ENCODE results near the gene GLCE.

The GLCE gene

DNA sequence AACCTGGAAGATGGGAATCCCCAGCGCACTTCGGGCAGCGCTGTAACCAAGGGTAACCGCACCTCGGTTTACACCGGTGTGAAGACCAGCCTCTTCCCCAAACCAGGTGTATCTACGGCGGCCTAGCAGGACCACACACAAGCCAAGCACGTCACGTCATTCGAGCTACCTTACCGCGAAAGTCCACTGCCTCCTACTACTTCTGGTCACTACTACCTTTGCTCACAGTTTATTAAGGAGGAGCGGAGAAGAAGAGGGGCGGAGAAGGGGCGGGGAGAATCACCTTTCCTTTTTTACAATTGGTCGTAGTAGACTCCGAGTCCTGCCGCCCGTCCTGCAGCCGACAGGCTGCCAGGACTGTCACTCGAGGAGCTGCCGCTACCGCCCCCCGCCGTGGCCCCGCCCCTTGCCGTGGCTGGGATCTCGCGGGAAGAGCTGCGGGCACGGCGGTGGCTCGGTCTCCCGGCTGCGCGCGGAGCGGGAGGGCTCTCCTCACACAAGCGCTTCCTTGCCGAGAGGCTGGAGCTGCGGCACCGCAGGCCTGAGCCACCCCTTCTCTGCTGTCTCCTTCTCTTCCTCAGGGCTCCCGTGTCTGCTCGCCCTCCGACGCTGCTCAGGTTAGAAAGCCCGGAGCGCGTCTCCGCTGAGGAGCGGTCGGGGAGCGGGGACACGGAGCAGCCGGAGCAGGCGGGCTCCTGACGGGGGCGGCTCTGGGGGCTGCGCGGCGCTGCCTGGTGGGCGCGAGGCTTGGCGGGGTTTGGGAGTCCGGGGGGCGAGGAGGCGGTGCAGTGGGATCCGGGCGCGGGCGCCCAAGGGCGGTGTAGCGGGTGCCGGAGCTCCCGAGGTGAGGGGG lies at the start of gene GLCE:
Gene GLCE, plus strand, starts transcription at position 495 of the 853 bp plus-strand sequence. CDS start 95,172 bp downstream, outside the sequence.
- peak; percentile 99 for DNase-seq (ENCODE audit: low spot score)

DNA sequence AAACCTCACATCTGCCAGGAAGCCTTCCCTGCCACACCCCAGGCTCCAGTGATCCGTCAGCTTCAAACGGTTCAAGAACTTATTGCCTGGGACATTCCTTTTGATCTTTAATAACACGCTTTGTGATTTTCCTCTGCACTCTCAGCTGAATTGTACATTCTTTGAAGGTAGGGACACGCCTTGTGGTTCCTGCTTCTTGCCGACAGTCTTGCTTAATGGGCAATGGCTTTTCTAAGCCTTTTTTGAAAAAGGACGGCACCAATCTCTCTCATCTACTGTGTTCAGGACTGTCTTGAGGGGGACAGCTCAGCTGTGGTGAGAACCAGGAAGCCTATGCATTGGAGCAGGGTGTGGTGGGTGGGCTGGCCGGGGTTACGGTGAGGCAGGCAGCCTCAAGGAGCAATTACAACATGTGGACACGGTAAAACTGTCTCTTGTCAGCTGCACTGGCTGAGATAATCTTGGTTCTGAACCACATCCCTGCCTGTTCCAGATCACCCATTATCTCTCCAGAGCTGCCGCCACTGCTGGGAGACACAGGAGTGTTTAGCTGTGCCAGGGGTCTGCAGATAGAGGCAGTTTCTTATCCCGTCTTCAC lies 46.0 kb upstream of the GLCE start:
- DNase-seq (ENCODE audit: low spot score), result peak; percentile 69

DNA sequence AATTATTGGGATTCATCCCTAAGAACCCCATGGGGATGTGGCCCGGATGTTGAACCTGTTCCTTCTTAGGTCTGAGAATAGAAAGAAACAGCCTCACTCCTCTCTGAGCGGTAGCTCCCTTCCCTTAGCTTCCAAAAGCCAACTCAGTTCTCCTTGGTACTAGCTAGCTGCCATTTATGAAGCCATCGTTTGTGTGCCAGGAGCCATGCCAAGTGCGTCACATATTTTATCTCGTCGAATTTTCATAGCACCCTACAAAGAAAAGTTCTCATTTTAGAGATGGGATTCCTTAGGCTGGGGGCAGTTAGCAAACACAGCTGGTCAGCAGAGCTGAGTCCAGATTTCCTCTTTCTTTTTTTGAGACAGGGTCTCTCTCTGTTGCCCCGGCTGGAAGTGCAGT lies 45.4 kb upstream of the GLCE start:
- DNase-seq (ENCODE audit: low spot score), result no peak

DNA sequence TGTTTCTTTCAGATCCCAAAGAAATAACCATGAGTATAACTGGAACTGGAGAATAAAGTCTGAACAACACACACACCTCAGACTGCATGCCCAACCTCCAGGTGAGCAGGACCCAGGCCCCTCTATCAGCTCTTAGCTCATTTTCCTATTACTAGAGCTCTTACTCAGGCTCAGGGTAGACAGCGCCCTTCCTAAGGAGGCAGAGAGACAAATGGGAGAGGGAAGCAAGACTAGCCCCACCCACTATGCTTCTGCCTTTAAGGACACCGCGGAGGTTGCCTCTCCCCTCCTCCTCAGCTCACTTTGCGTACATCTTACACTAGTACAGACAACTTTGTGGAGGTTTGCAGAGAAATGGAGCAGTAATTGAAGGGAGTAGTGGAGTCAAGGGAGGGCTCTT lies 44.0 kb upstream of the GLCE start:
- no peak for DNase-seq (ENCODE audit: low spot score)

DNA sequence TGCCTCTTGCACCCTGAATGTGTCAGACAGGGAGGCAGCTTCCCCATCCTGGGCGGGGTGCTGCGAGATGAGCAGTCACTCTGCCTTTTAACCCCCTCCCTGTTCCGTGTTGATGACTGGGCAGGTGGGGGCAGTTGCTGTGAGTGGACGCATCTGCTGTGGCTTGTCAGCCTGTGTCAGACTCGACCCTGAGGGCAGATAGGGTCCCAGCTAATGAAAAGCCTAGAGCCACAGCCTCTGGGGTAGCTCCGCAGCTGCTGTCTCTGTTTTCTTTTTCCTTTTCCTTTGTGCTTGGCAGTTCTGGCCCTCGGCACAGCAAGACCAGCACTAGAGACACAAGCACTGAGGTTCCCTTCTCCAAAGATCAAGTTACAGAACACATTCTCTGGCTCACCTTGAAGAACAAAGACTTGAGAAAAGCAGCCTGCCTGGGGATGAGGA lies 43.0 kb upstream of the GLCE start:
- no peak for DNase-seq (ENCODE audit: low spot score)

DNA sequence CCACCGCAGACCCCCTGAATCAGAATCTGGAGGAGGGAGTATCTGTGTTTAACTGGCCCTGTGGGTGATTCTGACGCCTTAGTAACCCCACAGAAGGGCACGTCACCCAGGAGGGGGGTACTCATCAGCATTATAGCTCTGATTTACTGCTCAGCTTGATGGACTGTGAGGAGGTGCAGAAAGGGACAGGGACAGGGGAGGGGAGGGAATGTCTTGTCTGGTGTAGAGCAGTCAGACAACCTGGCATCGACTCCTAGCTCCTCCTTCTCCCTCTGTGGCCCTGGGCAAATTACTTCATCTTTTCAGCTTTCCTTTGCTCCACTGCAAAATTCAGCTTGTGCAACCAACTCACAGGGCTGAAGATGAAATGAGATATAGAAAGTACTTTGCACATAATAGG lies 42.3 kb upstream of the GLCE start:
- DNase-seq (ENCODE audit: low spot score), result no peak

DNA sequence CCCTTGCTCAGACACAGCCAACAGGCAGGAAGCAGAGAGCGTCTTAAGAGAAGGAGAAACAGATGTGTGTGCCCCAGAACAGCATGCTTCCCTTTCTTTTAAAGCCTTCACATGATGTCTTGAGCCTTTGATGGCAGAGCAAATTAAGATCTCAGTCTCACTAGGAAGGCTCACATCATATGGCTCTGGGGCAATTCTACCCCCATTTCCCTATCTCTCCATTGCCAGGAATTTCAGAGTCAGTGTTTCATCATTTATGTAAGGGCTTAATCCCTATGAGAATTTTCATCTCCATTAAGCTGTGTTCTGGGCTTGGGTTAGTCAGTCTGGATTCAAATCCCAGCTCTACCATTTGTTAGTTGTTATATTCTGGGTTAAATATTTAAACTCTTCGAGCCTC lies 41.4 kb upstream of the GLCE start:
- DNase-seq (ENCODE audit: low spot score), result no peak

DNA sequence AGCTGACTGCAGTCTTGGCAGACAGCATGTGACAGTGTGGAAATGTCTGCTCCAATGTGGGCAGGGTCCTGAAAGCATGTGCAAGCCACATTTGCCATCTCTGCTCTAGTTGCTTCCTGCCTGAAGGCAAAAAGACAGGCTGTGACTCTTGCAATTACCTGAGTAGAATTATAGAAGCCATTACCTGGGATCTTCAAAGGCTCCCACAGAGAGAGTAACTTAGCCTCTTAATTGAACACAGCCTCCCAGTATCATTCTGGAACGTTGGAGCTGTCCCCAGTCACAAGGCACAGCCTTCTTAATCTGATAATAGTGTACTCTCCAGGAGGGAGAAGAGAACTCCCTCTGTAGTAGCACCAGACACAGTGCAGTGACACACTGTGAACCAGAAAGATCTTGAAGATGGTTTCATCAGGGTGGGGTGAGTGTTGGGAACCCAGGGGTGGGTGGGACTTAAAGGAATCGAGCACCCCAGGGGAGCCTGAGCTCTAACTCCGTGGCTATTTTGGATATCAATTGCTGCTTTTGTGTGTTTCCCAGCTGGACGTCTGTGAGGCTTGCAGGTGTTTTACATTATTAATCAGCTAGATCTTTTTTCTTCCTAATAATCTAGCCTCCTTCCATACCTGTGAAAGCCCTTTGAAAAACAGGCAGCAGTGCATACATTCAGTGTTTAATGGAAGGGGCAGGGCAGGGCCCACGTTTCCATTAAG lies 40.6 kb upstream of the GLCE start:
- no peak for DNase-seq (ENCODE audit: low spot score)

DNA sequence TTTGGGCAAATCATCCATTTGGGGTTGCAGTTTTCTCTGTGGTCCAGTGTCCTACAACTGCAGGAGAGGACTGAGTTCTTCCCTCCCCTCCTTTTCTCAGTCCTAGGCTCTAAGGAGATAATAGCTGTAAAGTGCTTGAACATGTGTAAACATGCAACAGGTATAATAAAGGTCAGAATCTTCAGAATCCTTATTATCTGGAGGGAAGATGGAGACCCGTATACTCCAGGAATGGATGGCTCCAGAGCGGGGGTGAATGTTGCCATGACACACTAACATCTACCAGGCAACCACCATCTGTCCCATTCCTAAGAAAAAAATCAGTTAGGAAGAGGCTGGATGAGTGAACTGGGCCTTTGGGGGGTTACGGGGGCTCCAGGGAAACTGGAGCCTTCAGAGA lies 39.7 kb upstream of the GLCE start:
- DNase-seq (ENCODE audit: low spot score), result no peak

DNA sequence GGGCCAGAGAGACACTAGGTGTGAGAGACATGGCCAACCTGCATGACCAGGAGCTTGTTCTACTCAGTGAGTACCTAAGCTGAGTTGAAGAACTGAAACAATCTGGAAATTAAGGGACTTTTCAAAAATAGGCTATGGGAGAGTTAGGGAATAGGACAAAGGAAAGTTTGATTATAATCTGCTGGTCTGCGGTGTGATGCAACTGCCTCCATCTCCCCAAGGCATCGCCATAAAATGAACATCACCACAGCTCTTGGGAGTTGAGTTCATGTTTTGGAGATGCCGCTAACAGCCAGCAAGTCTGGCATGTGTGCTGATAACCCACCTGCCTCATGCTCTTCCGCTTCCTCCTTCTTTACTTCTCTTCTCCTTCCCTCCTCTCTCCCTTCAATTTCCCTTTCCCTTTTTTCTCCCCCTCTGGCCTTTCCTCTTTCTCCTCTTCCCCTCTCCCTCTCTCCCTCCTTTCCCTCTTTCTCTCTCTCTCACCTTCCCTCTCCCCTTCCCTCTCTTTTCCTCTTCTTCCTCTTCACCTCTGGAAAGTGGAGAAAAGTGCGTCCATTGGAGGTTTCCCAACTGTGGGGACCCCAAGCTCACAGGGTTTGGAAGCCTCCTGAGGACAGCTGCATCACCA lies 39.1 kb upstream of the GLCE start:
- no peak for DNase-seq (ENCODE audit: low spot score)

DNA sequence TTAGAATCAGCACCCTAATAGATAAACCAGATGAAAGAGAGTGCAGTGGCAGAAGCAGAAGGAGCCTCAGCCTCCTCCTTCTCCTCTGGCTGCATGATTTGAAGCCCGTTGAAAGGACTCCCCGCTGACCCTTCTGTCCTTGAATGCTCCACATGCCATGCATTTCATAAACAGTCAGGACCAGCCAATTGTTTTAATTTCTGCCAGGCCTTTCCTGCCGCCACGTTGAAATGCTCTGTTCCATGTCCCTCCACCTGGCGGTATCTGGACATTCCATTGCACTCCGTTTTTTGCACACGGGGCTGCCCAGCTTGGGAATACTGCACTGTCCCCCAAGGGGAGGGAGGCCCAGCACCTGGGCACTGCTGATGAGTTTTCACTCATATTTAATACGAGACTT lies 35.2 kb upstream of the GLCE start:
- no peak for DNase-seq (ENCODE audit: low spot score)

DNA sequence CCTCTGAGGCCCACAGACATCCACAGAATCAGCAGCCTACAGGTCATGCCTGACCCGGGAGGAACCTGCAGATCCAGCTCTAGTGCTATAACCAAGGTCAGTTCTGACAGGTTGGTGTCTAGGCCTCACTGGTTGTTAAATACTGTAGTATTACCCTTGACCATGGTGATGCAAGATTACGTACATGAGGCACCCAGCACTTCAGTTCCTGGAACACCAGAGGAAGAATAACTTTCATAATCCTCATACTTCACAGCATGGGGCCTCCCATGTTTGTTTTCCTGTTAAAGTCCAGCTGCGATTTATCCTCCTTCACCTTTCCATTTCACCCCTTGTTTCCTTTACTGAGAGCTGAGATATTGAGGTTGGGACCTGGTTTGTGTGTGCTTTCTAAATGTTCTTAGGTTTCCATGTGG lies 34.4 kb upstream of the GLCE start:
- no peak for DNase-seq (ENCODE audit: low spot score)

DNA sequence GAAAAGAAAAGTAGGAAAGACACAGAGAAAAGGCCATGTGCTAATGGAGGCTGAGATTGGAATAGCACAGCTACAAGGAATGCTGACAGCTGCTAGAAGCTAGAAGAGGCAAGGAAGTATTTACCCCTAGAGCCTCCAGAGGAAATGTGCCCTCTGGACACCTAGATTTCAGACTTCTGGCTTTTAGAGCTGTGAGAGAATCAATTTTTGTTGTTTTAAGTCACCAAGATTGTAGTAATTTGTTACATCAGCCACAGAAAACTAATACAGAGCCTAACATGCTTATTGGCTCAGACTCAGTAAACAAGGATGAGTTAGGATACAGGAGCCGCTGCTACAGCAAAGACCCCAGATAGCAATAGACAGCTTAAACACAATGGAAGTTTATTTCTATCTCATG lies 33.1 kb upstream of the GLCE start:
- DNase-seq (ENCODE audit: low spot score), result no peak

DNA sequence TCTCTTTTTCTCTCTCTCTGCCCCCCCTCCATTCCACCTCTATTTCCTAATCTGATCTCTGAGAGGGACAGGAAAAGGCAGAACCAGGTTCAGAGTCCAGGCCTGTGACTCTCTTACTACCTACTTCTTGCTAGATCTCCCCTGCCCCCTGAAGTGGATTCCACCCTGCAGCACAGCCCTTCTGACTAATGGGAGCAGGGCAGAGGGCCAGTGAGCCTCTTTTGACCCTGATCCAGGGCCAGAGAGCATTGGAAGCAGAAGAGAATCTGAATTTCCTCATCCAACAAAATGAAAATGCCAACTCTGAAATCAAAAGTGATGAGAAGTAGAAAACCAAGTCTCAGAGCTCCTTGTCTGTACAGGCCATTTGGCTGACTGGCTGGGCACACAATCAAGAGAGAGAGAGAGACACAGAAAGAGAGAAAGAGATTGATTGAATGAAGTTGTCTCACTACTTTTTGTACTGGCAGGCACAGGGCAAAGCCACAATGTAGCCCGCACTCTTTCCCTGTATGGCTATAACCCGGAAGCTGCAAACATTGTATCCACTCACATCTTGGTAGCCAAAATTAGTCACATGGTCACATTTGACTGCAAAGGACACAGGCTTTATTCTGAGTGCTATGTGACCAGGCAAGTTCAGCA lies 31.6 kb upstream of the GLCE start:
- peak; percentile 20 for DNase-seq (ENCODE audit: low spot score)

DNA sequence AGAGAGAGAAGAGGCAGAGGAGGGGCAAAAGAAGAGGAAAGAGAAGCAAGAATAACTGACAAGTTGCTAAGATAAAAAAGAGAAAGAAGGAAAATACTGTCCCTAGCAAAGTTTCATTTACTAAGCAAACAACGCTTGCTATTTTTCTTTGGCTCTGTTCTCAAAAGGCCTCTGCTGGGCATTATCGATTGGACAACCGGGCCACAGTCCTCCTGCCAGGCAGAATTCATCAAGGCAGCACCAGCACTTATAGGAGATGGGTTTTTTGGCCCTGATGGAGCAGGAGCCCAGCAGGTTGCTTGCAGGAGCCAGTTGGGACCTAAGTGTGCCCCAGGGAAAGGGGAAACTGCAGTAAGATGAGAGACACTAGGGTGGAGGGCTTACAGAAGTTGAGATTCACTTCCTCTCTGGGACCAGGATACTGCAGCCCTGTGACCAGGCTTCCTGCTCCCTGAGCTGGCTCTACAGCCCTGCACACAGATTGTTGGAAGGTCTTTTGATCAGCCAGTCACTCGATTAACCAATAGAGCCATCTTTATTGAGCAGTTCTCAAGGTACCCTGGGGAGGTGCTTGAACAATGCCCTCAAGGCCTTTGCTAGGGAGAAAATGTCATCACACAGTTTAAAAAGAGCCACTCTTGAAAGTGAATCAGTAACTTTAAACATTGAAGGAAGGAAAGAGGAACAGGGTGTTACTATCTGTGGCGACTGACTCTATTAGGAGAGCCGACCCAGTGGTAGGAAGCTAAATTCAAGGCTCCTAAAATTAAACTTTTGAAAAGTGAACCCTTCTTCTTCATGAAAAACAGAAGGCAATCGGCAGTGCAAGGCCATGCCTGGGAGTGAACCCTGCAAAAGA lies 28.8 kb upstream of the GLCE start:
- DNase-seq (ENCODE audit: low spot score), result no peak

DNA sequence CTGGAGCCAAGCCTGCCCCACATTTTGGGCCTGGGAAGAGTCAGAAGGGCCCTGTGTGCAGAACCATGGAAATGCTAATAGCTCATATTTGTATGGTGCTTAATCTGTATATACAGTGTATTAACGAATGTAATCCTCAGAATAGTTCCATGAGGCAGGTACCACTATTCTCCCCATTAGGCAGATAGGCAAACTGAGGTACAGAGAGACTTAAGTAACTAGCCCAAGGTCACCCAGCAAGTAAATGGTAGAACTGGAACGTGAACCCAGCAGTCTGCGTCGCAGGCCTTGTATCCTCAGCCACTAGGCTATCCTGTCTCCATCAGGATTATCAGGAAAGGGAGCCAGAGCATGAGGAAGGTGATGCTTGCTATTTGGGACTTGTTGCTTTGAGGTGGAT lies 28.0 kb upstream of the GLCE start:
- no peak for DNase-seq (ENCODE audit: low spot score)

DNA sequence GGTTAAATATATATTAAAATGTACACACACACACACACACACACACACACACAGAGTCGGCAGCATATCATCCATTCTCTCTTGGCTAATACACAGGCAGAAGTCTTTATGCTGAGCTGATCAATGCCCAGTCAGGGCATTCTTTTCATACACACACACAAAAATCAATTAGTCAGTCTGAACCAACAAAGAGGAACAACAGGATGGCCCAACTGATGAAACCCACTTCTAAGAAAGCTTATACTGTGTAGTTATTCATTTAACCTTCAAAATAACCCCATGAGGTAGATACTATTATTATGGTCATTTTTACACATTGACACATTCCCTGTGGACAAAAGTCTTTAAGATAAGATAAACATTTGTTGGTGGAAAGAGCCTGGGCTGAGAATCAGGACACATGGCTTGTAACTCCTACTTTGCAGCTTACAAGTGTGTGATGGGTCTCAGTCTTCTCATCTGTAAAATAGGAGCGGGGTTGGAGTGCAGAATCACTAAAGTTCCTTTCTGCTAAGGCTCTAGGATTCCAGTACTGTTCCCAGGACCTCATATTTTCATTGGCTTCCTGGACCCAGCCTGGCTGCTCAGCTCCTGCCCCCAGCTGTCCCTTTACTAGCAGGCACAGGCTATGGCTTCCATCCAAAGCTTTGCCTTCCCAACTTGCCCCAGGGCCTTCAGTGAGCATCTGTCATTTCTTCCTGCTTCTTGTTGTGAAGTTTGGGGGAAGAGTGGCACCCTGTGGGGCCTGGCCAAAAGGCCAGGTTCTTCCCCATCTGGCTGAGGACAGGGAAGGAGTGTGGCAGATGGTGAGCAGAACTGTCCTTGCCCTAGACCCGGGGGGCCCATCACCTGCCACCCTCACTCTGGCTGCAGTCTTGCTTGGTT lies 27.2 kb upstream of the GLCE start:
- no peak for DNase-seq (ENCODE audit: low spot score)

DNA sequence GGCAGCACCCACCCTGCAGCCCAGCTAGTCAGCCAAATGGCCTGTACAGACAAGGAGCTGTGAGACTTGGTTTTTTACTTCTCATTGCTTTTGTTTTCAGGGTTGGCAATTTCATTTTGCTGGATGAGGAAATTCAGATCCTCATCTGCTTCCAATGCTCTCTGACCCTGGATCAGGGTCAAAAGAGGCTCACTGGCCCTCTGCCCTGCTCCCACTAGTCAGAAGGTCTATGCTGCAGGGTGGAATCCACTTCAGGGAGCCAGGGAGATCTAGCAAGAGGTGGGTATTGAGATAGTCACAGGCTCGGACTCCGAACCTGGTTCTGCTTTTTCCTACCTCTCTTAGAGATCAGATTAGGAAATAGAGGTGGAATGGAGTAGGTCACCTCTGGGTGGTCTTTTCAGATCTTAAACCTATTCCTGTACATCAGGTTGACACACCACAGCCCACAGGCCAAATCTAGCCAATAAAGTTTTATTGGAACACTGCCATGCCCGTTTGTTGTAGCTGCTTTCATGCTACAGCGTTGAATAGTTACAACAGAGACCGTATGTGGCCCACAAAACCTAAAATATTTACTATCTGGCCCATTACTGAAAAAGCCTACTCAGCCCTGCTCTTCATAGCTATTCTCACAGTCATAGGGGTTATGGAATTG lies 26.4 kb upstream of the GLCE start:
- DNase-seq (ENCODE audit: low spot score), result no peak

DNA sequence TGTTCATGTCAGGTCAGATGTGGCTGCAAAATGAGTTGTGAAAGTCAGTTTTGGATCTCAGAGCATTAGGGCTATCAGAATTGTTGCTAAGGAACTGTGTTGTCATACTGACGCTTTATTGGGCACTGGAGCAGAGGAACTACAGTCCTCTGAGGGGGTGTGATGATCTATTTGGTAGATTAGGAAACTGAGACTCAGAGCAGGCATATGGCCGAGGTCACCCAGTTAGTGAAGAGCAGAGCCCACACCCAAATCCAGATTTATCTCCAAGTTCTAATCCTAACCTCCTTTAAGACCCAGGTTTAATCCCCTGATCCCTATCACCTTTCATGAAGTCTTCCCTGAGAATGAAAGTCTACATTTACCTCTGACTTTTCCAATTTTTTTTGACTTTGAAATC lies 25.6 kb upstream of the GLCE start:
- DNase-seq (ENCODE audit: low spot score), result no peak

DNA sequence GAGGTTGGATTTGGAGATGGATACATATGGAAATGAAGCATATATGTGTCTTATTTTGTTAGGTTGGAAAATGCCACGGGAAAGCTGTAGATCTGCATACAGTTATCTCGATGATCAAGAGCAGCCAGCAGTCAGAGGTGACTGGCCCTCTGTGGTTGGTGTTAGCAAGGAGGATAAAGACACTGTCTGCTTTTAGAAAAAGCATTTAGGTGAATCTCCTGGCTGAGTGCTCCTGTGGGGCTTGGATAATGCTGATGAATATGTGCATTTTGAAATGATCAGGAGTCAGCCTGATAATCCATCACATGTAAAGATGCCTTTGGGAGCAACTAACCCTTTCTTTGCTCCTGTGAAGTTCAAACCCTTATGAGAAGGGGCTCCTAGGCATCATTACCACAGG lies 24.9 kb upstream of the GLCE start:
- DNase-seq (ENCODE audit: low spot score), result no peak

All from kidney tubule cell (primary cell).